Keratinocyte (primary cell): ENCODE results near the gene TMEM266. TPM values are rescaled to one million over a fixed set of nuclear protein-coding genes. Genes with fewer than 3 reads are reported as not detected.

Experiments
- DNase-seq: peaks from one replicate; pipeline ENCODE4 v3.0.0-alpha.2; 2011; ENCODE audit warnings: low read depth, missing footprints, low spot score
- FAIRE-seq: peaks from 2 replicates; lab custom pipeline; 2011; peaks lifted over from hg19 to GRCh38; lab: Jason Lieb, UNC
- H2AFZ ChIP-seq: 2 replicates; pipeline ENCODE4 v1.6.0; 2012; ENCODE audit warnings: low read length, control low read depth, inconsistent platforms; ENCODE audit not compliant: control insufficient read depth
- H3K27ac ChIP-seq: 2 replicates; pipeline ENCODE4 v1.5.1; 2011; ENCODE audit warnings: low read length; ENCODE audit not compliant: control insufficient read depth, insufficient read depth
- H3K27me3 ChIP-seq: 3 replicates; pipeline ENCODE4 v1.6.0; 2011; ENCODE audit warnings: low read length; ENCODE audit not compliant: control insufficient read depth, insufficient read depth; ENCODE audit errors: extremely low read depth
- H3K36me3 ChIP-seq, 2 experiments: 2 replicates in 1 of 2; 3 replicates in 1 of 2; pipeline ENCODE4 v1.5.1; 2011; ENCODE audit warnings: low read length in 2 of 2, mild to moderate bottlenecking in 1 of 2; ENCODE audit not compliant: control insufficient read depth in 2 of 2, insufficient read depth in 2 of 2; ENCODE audit errors: extremely low read depth in 1 of 2
- H3K4me1 ChIP-seq: 3 replicates; pipeline ENCODE4 v1.5.1; 2011; ENCODE audit warnings: low read length; ENCODE audit not compliant: control insufficient read depth, insufficient read depth; ENCODE audit errors: extremely low read depth
- H3K4me2 ChIP-seq: 3 replicates; pipeline ENCODE4 v1.6.0; 2011; ENCODE audit warnings: low read depth, low read length; ENCODE audit not compliant: control insufficient read depth, insufficient read depth; ENCODE audit errors: extremely low read depth
- H3K4me3 ChIP-seq, 3 experiments: fragments of 200-600 bp in 1 of 3; sonication (generic) in 1 of 3; 2 replicates in 2 of 3; 3 replicates in 1 of 3; pipeline ENCODE4 v1.5.1; 2011 to 2016; ENCODE audit warnings: low read length in 3 of 3, mild to moderate bottlenecking in 3 of 3, control low read depth in 2 of 3, inconsistent platforms in 1 of 3, low read depth in 1 of 3, mixed read lengths in 1 of 3, mixed run types in 1 of 3, moderate library complexity in 1 of 3; ENCODE audit not compliant: control insufficient read depth in 2 of 3, insufficient read depth in 2 of 3; ENCODE audit errors: extremely low read depth in 1 of 3
- H3K79me2 ChIP-seq: 2 replicates; pipeline ENCODE4 v1.6.0; 2012; ENCODE audit warnings: low read length; ENCODE audit not compliant: control insufficient read depth, insufficient read depth
- H3K9ac ChIP-seq: 3 replicates; pipeline ENCODE4 v1.6.0; 2011; ENCODE audit warnings: low read length; ENCODE audit not compliant: control insufficient read depth, insufficient read depth; ENCODE audit errors: extremely low read depth
- H3K9me1 ChIP-seq: 3 replicates; pipeline ENCODE4 v1.6.0; 2011; ENCODE audit warnings: low read length; ENCODE audit not compliant: control insufficient read depth, insufficient read depth; ENCODE audit errors: extremely low read depth
- H3K9me3 ChIP-seq: 2 replicates; pipeline ENCODE4 v1.5.1; 2012; ENCODE audit warnings: low read depth, low read length; ENCODE audit not compliant: control insufficient read depth
- H4K20me1 ChIP-seq: 3 replicates; pipeline ENCODE4 v1.6.0; 2011; ENCODE audit warnings: low read length; ENCODE audit not compliant: control insufficient read depth, insufficient read depth; ENCODE audit errors: extremely low read depth
- CTCF ChIP-seq, 3 experiments: IDR thresholded peaks in 1 of 3; conservative IDR thresholded peaks in 1 of 3; optimal IDR thresholded peaks in 1 of 3; 2 replicates in 2 of 3; 3 replicates in 1 of 3; pipeline versions ENCODE3 to v1.5.1; 2011; ENCODE audit warnings: low read length in 3 of 3, mild to moderate bottlenecking in 3 of 3, moderate library complexity in 2 of 3, control low read depth in 1 of 3, inconsistent platforms in 1 of 3; ENCODE audit not compliant: insufficient read depth in 2 of 3; ENCODE audit errors: extremely low read depth in 1 of 3
- EZH2 ChIP-seq: IDR thresholded peaks from one replicate; pipeline ENCODE4 v1.6.1; 2012; ENCODE audit warnings: inconsistent platforms, mild to moderate bottlenecking, low read length, moderate library complexity
- dilution Hi-C: fragments of 300-500 bp; cut with MboI; formaldehyde crosslinking; loops from one replicate; pipeline ENCODE4 v1.7.0; 2020; ENCODE audit warnings: low sequenced_read_pairs; ENCODE audit not compliant: extremely low pct_ligation_motif_present
- polyA plus RNA-seq, 5 experiments: library from polyadenylated mRNA; depleted of rRNA in 3 of 5; stranded (reverse) in 3 of 5; stranded (forward) in 1 of 5; unstranded in 1 of 5; fragments of >200 nt; gene quantifications; 1 replicate in 1 of 5; 2 replicates in 3 of 5; 3 replicates in 1 of 5; pipeline versions ENCODE4 v1.2.1 to v1.2.3, GENCODE V29; 2011 to 2012; ENCODE audit warnings: missing spikeins in 2 of 5, low read depth in 1 of 5, low replicate concordance in 1 of 5

TMEM266 gene
- polyA plus RNA-seq, 1 donor (not counting 4 experiments of a cell fraction or from before 2014, with no cell fraction given), result 0.03 TPM

- dilution Hi-C loops, result no loop called here
- no peak for FAIRE-seq
- H3K27ac ChIP-seq, result no peak overlapping the region
Observed at GRCh38 chr15:76164602-76165001, 104.8 kb downstream of the TMEM266 start.

GRCh38 chr15:76165951-76166350 lies 106.2 kb downstream of the TMEM266 start:
- H3K4me2 ChIP-seq, result no peak overlapping the region
- H3K27ac ChIP-seq, result no peak overlapping the region
- H3K27me3 ChIP-seq, result no peaks in the 10 kb centered on the region
- DNase-seq, result no peak
- no peaks in the 10 kb centered on the region for H3K9me1 ChIP-seq
- H3K4me1 ChIP-seq, result peaks cover 3% of the 10 kb centered on the region
- FAIRE-seq, result no peak
- H3K9me3 ChIP-seq, result no peaks in the 10 kb centered on the region
- H3K36me3 ChIP-seq, result no peaks in the 10 kb centered on the region
- no peak overlapping the region for H2AFZ ChIP-seq
- no peak overlapping the region for H3K4me3 ChIP-seq
- H3K79me2 ChIP-seq, result no peaks in the 10 kb centered on the region
- H4K20me1 ChIP-seq, result no peaks in the 10 kb centered on the region
- no peak overlapping the region for H3K9ac ChIP-seq
- TF ChIP-seq EZH2, result no peak
- TF ChIP-seq CTCF (optimal IDR thresholded peaks at IDR 0.05 in 1 of 3, IDR thresholded peaks at IDR 0.05 in 1 of 3, conservative IDR thresholded peaks at IDR 0.05 in 1 of 3; ENCODE audit: extremely low read depth in 1 of 3, insufficient read depth in 2 of 3, low read length in 3 of 3), result no peak
- dilution Hi-C loops, result no loop called here

More at GRCh38 chr15:76164602-76165001, 104.8 kb downstream of the TMEM266 start:
- Histone ChIP-seq H4K20me1 (no peaks in the 10 kb centered on the region), H3K27me3 (no peaks in the 10 kb centered on the region), H3K9me1 (no peaks in the 10 kb centered on the region), H3K9ac (no peak overlapping the region), H3K4me3 (no peak overlapping the region), H3K4me1 (peaks cover 8% of the 10 kb centered on the region), H3K4me2 (no peak overlapping the region), H3K9me3 (no peaks in the 10 kb centered on the region), H3K79me2 (no peaks in the 10 kb centered on the region), H3K36me3 (no peaks in the 10 kb centered on the region), H2AFZ (no peak overlapping the region)
- no peak for DNase-seq
- TF ChIP-seq CTCF (optimal IDR thresholded peaks at IDR 0.05 in 1 of 3, IDR thresholded peaks at IDR 0.05 in 1 of 3, conservative IDR thresholded peaks at IDR 0.05 in 1 of 3; ENCODE audit: extremely low read depth in 1 of 3, insufficient read depth in 2 of 3, low read length in 3 of 3) (no peak), EZH2 (no peak)
